ENCODE results near the gene SHC1.

SHC1 gene

DNA sequence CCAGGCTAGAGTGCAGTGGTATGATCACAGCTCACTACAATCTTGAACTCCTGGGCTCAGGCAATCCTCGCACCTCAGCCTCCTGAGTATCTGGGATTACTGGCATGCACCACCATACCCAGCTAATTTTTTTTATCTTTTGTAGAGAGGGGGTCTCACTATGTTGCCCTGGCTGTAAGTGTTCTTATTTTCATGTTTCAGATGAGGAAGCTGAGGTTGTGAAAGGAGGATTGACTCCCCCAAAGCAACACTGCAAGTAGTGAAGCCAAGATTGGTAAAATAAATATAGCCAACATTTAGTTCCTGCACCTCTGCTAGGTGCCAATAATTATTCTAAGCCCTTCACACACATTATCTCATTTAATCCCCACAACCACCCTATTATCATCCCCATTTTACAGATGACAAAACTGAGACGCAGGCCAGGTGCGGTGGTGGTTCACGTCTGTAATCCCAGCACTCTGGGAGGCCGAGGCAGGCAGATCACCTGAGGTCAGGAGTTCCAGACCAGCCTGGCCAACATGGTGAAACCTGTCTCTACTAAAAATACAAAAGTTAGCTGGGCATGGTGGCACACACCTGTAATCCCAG lies 36.1 kb downstream of the SHC1 start:
- Histone ChIP-seq H3K4me1 (ENCODE audit: control insufficient read depth, insufficient read depth, low read length) (no peaks in the 10 kb centered on the region), H3K27me3 (ENCODE audit: control insufficient read depth, insufficient read depth, low read length) (no peaks in the 10 kb centered on the region), H3K9me3 (ENCODE audit: control insufficient read depth, insufficient read depth, low read length) (no peaks in the 10 kb centered on the region), H3K27ac (ENCODE audit: low read length) (no peak overlapping the region), H3K36me3 (ENCODE audit: control insufficient read depth, insufficient read depth, low read length) (no peaks in the 10 kb centered on the region), H3K4me3 (ENCODE audit: low read length) (no peak overlapping the region)
- no peak for DNase-seq (ENCODE audit: low read depth, low spot score)
- WGBS (ENCODE audit: insufficient coverage, insufficient read length) = no CpG with 5 or more reads among the region's 5 CpGs

DNA sequence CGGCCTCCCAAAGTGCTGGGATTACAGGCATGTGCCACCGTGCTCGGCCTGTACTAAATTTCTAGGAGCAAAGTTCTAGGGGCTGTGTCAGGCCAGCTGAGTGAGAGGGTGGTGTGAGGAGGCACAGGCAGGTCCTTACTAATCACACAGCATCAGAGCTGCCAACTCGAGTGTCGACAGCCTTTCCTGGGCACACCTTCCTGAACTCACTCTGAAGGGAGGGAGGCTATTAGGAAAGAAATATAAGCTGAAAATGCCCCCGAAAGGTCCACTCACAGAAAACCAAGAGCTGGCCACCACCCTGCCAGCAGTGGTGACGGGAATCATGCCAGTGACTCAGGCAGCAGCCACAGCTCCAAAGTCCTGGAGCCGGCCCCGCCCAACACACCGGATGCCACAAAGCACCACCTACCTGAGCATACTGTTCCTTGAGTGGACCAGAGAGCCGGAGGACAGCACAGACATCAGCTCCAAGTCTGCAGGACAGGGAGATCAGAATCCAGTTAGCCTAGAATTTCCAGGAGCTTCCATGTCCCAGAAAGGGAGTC lies 38.5 kb downstream of the SHC1 start:
- DNase-seq (ENCODE audit: low read depth, low spot score) = no peak

DNA sequence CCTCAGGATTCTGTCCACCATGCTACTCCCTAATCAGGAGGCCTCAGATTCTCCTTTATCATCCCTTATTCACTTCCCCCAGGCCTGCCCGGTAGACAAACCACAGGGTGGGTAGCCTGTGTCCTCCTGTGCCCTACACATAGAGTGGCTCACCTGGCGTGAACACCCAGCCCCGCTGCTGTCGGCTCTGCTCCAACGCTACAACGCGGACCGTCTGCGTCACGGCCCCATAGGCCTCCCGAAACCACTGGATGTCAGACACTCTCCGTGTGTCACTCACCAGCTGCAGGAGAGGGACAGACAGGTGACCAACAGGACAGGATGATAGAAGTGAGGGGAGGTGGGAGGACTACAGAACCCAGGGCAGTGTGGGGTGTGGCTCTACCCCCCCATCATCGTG lies 44.3 kb downstream of the SHC1 start:
- Histone ChIP-seq H3K9me3 (ENCODE audit: control insufficient read depth, insufficient read depth, low read length) (no peaks in the 10 kb centered on the region), H3K36me3 (ENCODE audit: control insufficient read depth, insufficient read depth, low read length) (peaks cover 5% of the 10 kb centered on the region; the same call in 1 of the 2 replicates), H3K27me3 (ENCODE audit: control insufficient read depth, insufficient read depth, low read length) (no peaks in the 10 kb centered on the region), H3K4me3 (ENCODE audit: low read length) (no peak overlapping the region), H3K27ac (ENCODE audit: low read length) (no peak overlapping the region), H3K4me1 (ENCODE audit: control insufficient read depth, insufficient read depth, low read length) (no peaks in the 10 kb centered on the region)
- no CpG with 5 or more reads among the region's 13 CpGs for WGBS (ENCODE audit: insufficient coverage, insufficient read length)
- DNase-seq (ENCODE audit: low read depth, low spot score) = no peak

More for the DNA sequence above, 38.5 kb downstream of the SHC1 start:
- no peaks in the 10 kb centered on the region for H3K27me3 ChIP-seq (ENCODE audit: control insufficient read depth, insufficient read depth, low read length)
- no peaks in the 10 kb centered on the region for H3K36me3 ChIP-seq (ENCODE audit: control insufficient read depth, insufficient read depth, low read length)
- no peak overlapping the region for H3K27ac ChIP-seq (ENCODE audit: low read length)
- WGBS (ENCODE audit: insufficient coverage, insufficient read length) = no CpG with 5 or more reads among the region's 11 CpGs
- no peaks in the 10 kb centered on the region for H3K9me3 ChIP-seq (ENCODE audit: control insufficient read depth, insufficient read depth, low read length)
- no peaks in the 10 kb centered on the region for H3K4me1 ChIP-seq (ENCODE audit: control insufficient read depth, insufficient read depth, low read length)
- H3K4me3 ChIP-seq (ENCODE audit: low read length) = no peak overlapping the region

DNA sequence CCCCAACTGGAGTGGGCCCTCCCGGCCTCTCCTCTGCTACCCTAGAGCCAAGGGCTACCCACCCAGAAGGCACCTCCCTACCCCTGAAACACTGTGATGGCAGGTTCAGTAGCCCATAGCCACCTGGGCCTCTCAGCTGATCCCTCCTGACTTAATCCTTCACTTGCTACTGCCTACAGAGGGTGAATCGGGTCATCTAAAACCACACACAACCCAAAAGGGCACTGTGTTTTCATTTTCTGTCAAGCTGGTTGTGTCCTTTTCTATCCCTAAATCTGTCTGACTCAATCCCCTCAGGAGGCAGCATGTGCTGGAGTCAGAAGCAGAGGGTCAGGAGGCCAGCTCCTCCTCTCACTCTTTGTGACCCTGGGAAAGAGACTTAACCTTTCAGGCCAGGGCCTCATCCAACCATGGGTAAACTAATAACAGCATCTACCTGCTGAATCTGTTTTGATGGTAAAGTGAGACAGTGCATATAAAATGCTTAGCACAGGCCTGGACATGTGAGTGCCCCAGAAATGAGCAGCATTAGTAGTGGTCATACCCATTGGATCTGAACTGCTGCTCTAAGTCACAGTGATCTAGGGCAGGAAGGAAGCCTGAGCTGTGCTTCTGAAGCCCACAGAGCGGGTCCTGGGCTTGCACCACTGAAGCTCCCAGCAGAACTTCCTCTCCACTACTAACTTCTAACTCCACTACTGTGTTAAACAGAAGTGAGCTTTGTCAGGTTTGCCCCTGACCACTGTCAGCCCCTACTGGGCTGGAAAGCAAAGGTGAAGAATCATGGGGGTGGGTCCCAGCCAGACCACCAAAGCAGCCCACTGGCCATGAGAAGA lies 45.0 kb downstream of the SHC1 start:
- H3K4me1 ChIP-seq (ENCODE audit: control insufficient read depth, insufficient read depth, low read length) = no peaks in the 10 kb centered on the region
- H3K9me3 ChIP-seq (ENCODE audit: control insufficient read depth, insufficient read depth, low read length) = no peaks in the 10 kb centered on the region
- H3K27me3 ChIP-seq (ENCODE audit: control insufficient read depth, insufficient read depth, low read length) = no peaks in the 10 kb centered on the region
- H3K36me3 ChIP-seq (ENCODE audit: control insufficient read depth, insufficient read depth, low read length) = peaks cover 5% of the 10 kb centered on the region; the same call in 1 of the 2 replicates
- no peak overlapping the region; the same call in 1 of the 2 replicates for H3K4me3 ChIP-seq (ENCODE audit: low read length)
- whole genome bisulfite sequencing (ENCODE audit: insufficient coverage, insufficient read length) = no CpG with 5 or more reads among the region's 3 CpGs
- no peak overlapping the region for H3K27ac ChIP-seq (ENCODE audit: low read length)
- no peak for DNase-seq (ENCODE audit: low read depth, low spot score)

DNA sequence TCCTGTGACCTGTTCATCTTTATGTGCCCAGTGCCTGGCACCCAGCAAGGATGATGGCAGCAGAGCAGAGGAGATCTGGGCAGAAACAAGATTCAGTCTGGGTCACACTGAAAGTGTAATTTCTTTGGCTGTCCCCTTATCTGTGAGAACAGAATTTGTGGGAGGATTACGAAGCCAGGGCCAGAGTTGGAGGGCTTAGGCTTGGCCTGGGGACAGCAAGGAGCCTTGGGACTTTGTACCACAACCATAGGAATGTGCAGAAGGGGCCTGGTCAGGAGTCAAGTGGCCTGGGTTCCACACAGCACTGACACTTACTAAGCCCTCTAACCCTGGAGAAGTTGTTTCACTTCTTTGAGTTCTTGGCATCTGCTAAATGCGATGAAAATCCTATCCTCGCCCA lies 46.9 kb downstream of the SHC1 start:
- peaks cover 5% of the 10 kb centered on the region; the same call in 1 of the 2 replicates for H3K36me3 ChIP-seq (ENCODE audit: control insufficient read depth, insufficient read depth, low read length)
- no peaks in the 10 kb centered on the region for H3K4me1 ChIP-seq (ENCODE audit: control insufficient read depth, insufficient read depth, low read length)
- no peak overlapping the region for H3K4me3 ChIP-seq (ENCODE audit: low read length)
- WGBS (ENCODE audit: insufficient coverage, insufficient read length) = no CpG with 5 or more reads among the region's 3 CpGs
- no peak overlapping the region for H3K27ac ChIP-seq (ENCODE audit: low read length)
- no peaks in the 10 kb centered on the region for H3K9me3 ChIP-seq (ENCODE audit: control insufficient read depth, insufficient read depth, low read length)
- H3K27me3 ChIP-seq (ENCODE audit: control insufficient read depth, insufficient read depth, low read length) = no peaks in the 10 kb centered on the region
- no peak for DNase-seq (ENCODE audit: low read depth, low spot score)

DNA sequence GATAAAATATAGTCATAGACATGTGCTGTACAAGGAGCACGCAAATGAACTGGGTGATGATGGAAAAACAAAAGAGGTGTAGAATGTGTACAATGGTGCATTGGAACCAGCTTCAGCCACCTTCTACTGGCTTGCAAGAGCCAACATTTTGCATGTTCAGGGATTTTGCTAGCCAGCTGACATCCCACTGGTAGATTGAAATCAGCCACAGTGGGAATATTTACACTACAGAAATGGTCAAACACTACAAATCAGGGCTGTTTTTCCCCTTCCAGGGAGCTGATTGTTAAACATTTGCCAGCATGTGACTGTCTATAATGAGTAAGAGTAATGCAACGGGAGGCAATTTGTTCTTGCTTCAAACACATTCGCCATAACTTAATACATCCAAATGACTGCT lies 57.3 kb downstream of the SHC1 start:
- Histone ChIP-seq H3K36me3 (ENCODE audit: control insufficient read depth, insufficient read depth, low read length) (no peaks in the 10 kb centered on the region), H3K27me3 (ENCODE audit: control insufficient read depth, insufficient read depth, low read length) (no peaks in the 10 kb centered on the region), H3K4me1 (ENCODE audit: control insufficient read depth, insufficient read depth, low read length) (no peaks in the 10 kb centered on the region), H3K27ac (ENCODE audit: low read length) (no peak overlapping the region), H3K9me3 (ENCODE audit: control insufficient read depth, insufficient read depth, low read length) (no peaks in the 10 kb centered on the region; the same call in 1 of the 2 replicates), H3K4me3 (ENCODE audit: low read length) (no peak overlapping the region)
- no peak for DNase-seq (ENCODE audit: low read depth, low spot score)
- WGBS (ENCODE audit: insufficient coverage, insufficient read length) = no CpG with 5 or more reads among the region's 3 CpGs

DNA sequence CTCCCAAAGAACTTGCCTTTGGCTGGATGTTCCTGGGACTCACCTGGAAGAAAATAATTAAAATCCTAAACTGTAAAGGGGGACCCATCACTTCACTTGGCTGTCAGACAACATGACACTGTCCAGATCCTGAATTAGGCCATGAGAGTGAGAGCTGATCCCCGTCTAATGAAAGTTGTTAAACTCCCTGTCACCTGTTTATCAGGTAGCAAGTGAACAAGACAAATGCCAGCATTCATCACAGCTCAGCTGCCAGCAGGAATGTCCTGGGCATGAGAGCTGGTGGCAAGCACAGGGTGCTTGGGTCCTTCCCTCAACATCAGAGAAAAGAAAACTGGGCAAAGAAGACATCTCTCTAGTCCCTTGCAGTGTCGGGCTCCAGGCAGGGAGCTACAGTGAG lies 57.8 kb downstream of the SHC1 start:
- no peaks in the 10 kb centered on the region for H3K27me3 ChIP-seq (ENCODE audit: control insufficient read depth, insufficient read depth, low read length)
- no peak for DNase-seq (ENCODE audit: low read depth, low spot score)
- no peaks in the 10 kb centered on the region; the same call in 1 of the 2 replicates for H3K9me3 ChIP-seq (ENCODE audit: control insufficient read depth, insufficient read depth, low read length)
- WGBS (ENCODE audit: insufficient coverage, insufficient read length) = no CpG with 5 or more reads among the region's 2 CpGs
- no peak overlapping the region for H3K27ac ChIP-seq (ENCODE audit: low read length)
- H3K36me3 ChIP-seq (ENCODE audit: control insufficient read depth, insufficient read depth, low read length) = no peaks in the 10 kb centered on the region
- H3K4me1 ChIP-seq (ENCODE audit: control insufficient read depth, insufficient read depth, low read length) = no peaks in the 10 kb centered on the region
- H3K4me3 ChIP-seq (ENCODE audit: low read length) = no peak overlapping the region
